Activated T-helper 1 cell treated with anti-CD3 and anti-CD28 coated beads, Interleukin-2, amount 50 U/mL, for 16 hours (primary cell): ENCODE results near the gene CDC45.
"Not testable (repeated sequence)": the region's sequence is repeated elsewhere in the genome, so short reads cannot be mapped to it uniquely, and the experiment has no call there.

Experiments used
- DNase-seq, 2 donors: peaks; one replicate each; pipeline ENCODE4 v3.0.0-alpha.2; 2020; ENCODE audit warnings: low read depth in 1 of 2, low spot score in 1 of 2

The CDC45 gene

GRCh38 chr22:19526702-19527111 is 47.0 kb downstream of the CDC45 start:
- no peak for DNase-seq

- no peak for DNase-seq
Observed at GRCh38 chr22:19527321-19527721, 47.6 kb downstream of the CDC45 start.

GRCh38 chr22:19527861-19528417 is 48.2 kb downstream of the CDC45 start:
- DNase-seq = no peak

GRCh38 chr22:19529811-19530210 is 50.1 kb downstream of the CDC45 start:
- no peak for DNase-seq

GRCh38 chr22:19530751-19531150 is 51.0 kb downstream of the CDC45 start:
- DNase-seq = no peak

GRCh38 chr22:19531327-19531726 is 51.6 kb downstream of the CDC45 start:
- DNase-seq = not testable (repeated sequence)

GRCh38 chr22:19533049-19533626 is 53.4 kb downstream of the CDC45 start:
- no peak for DNase-seq

GRCh38 chr22:19533857-19534256 is 54.1 kb downstream of the CDC45 start:
- no peak for DNase-seq

GRCh38 chr22:19535001-19535400 is 55.3 kb downstream of the CDC45 start:
- no peak for DNase-seq

GRCh38 chr22:19536564-19536963 is 56.8 kb downstream of the CDC45 start:
- no peak for DNase-seq

GRCh38 chr22:19537941-19538488 is 58.3 kb downstream of the CDC45 start:
- DNase-seq = no peak

- no peak for DNase-seq
Observed at GRCh38 chr22:19540394-19540793, 60.7 kb downstream of the CDC45 start.

- DNase-seq = no peak
Observed at GRCh38 chr22:19543970-19544708, 64.4 kb downstream of the CDC45 start.

GRCh38 chr22:19545935-19546207 is 66.2 kb downstream of the CDC45 start:
- DNase-seq = no peak

- DNase-seq = no peak
Observed at GRCh38 chr22:19546680-19547079, 67.0 kb downstream of the CDC45 start.

- no peak for DNase-seq
Observed at GRCh38 chr22:19547620-19548019, 67.9 kb downstream of the CDC45 start.

- not testable (repeated sequence) for DNase-seq
Observed at GRCh38 chr22:19548427-19548826, 68.7 kb downstream of the CDC45 start.

GRCh38 chr22:19548964-19549363 is 69.2 kb downstream of the CDC45 start:
- DNase-seq = no peak

GRCh38 chr22:19549428-19549827 is 69.7 kb downstream of the CDC45 start:
- no peak for DNase-seq

- DNase-seq = no peak
Observed at GRCh38 chr22:19550382-19550781, 70.7 kb downstream of the CDC45 start.

GRCh38 chr22:19553201-19553600 is 73.5 kb downstream of the CDC45 start:
- DNase-seq = no peak

- no peak for DNase-seq
Observed at GRCh38 chr22:19554834-19555404, 75.2 kb downstream of the CDC45 start.
